Activated CD4-positive, alpha-beta T cell treated with anti-CD3 and anti-CD28 coated beads for 48 hours (primary cell): ENCODE results near the gene SDHA.
"Not testable (repeated sequence)": the region's sequence is repeated elsewhere in the genome, so short reads cannot be mapped to it uniquely, and the experiment has no call there.

Experiments used
- DNase-seq: peaks from one replicate; pipeline ENCODE4 v3.0.0-alpha.2; 2020

SDHA gene

DNA sequence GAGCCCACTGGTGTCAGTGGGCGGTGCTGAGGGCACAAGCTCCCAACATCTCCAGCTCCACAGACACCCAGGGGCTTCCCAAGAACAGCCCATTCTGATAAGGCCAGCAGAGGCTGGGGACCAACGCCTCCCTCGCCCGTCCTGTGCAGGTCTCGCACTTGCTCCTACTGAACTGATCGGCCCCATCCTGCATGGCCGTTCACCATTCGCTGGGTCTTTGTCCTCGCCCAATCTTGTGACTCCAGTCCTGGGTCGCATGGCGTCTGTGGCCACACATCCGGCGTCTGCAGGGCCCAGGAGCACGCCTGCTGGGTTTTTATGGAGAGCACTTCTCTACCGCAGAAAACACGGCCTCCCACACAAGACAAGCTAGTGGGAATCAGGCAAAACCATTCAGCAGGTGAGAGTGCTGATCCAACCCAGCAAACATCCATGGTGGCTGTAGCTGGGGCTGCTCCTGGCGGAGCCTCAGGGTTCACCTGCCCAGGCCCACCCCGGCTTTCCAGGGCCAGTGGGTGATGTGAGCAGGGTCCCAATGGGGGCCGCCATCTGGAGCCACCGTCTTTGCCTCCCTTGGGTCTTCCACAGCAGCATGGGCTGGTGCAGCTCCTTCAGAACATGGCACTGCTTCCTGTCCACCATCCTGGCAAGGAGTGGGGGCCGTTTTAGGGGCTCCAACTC, 19.5 kb upstream of the SDHA start:
- no peak for DNase-seq

DNA sequence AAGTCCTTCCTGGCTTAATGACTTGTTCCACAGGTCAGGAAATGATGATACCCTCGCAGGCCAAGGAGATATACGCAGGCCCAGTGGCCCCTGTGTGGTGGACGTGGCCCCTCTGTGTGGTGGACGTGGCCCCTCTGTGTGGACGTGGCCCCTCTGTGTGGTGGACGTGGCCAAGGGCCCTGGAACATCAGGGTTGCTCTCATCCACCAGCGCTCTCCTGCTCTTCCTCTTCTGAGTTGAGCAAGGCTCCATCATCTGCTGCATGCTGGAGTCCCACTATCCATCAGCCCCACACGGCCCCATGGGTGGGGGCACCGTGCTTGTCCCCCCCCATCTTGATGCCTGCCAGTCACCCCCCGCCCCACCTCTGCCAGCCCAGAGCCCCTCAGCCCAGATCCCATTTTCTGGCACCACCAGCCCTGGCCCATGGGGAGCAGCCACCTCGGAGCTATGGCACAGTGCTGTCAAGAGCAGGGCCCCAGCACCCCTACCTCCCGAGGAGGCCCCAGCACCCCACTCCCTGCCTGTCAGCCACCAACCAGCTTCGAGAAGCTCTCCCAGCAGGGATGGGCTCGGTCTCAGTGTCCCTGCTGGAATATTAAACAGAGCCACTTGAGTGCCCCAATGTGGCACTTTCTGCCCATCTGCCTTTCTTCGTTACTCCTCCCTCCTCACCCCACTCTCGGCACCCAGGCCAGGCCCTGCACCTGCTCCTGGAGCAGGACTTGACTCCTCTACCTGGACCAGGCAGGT, 18.7 kb upstream of the SDHA start:
- no peak for DNase-seq

DNA sequence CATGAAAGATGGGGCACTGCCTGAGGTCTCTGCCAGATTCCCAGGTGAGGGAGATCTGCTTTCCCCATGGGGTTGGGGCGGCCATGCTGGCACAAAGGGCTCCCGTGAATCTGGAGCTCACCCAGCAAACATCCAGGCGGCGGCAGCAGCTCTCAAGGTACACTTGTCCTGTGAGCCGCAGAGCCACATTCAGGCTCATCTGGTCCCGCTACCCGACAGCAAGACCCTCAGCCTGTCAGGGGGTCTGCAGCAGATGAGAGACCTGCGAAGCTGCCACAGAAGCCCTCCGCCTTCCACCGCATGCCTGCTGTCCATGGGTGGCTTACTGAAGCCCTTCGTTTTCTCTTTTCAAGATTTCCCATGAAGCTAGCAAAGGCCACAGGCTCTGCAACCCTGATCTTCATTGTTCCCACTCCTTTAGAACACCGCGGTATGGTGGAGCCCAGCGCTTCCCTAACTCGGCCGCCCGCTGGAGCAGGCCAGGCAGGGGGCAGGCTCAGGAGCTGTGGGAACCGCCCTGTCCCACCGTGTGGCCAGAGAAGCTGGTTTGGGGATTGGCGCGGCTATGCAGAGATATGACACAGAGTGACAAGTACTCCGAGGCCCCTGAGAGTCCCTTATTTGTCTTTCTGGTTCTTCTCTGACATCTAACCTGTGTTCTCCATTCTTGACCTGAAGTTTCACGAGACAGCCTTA, 18.0 kb upstream of the SDHA start:
- DNase-seq = no peak

DNA sequence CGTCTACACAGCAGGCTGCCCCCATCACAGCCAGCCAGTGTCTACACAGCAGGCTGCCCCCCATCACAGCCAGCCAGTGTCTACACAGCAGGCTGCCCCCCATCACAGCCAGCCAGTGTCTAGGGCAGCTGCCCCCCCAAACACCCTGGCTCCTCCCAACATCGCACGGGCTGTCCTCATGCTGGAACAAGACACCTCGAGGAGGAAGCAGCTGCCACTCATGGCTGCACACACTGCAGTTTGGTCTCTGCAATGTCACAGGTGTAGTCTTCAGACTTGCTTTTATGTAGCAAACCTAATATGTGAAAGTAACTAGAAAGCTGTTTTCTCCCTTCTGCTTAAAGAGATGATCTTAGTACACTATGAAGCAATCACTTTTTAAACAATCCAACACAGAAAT, 17.1 kb upstream of the SDHA start:
- DNase-seq = no peak

DNA sequence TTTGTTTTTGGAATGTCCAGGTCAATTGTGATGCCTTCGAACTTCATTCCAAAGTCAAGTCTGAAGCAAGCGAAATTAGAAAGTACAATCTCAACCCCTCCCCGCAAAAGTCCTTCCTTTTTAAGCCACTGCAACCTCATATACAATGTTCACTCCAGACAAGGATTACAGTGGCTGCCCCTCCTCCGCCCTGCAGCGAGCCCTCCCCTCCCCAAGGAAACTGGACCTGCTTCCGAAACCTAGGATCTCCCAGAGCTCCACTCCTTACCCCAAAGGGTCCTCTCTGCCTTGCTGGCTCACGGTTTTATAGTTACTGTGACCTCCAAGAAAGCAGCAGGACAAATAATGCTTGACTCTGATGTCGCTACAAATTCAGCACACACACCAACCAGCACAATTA, 16.4 kb upstream of the SDHA start:
- DNase-seq = no peak

DNA sequence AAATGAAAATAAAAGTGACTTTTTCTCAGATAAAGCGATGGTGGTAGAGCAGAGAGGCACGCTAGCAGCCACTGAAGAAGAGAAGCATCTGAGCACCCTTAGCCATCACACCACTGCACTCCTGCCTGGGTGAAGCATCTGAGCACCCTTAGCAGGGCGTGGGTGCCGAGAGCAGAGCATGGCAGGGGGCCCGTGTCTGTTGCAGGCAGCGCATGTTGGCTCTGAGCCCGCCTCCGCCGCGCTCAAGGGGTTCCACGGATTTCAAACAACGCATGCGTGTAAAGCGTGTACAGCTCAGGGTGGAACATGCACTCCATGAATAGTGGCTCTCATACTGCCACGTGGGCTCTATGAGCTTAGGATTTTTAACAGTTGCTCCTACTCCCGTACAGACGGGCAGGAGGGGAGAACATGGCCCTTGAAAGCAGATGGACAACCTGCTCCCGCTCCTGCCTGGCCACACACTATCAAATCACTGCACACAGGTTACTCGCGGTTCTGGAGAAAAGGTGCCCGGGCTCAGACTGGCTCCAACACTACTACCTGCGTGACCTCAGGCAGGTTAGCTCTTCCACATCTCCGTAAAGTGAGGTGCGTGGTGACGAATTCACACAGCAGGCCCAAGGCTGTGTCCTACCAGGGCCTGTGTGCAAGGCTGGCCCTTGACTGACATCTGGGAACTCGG, 14.7 kb upstream of the SDHA start:
- no peak for DNase-seq

DNA sequence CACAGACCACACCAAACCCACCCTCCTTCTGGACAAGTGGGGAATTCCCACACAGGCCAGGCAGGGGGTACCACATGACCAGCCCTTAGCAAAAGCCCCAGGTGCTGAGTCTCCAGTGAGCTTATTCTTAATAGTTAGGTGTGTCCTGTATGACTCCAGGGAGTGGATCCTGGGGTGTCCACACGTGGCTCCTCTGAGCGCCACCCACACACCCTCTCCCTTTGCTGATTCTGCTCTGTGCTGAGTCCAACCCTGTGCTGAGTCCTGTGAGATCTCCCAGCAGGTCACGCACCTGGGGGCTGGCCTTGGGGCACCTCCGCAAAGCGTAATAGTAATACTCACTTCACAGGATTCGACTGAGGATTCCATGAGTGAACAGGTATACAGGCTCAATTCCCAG, 14.1 kb upstream of the SDHA start:
- DNase-seq = no peak

DNA sequence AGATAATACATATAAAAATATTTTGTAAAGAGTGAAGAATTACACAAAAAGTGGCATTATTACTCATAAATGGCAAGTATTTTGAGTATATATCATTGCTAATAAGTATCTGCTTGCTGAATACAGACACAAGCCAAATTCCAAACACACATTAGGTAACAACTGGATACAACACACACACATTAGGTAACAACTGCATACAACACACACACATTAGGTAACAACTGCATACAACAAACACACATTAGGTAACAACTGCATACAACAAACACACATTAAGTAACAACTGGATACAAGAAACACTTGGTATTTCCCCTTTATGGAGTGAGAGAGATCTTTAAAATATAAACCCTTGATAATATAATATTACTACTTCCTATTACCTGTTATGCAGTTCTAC, 13.7 kb upstream of the SDHA start:
- no peak for DNase-seq

DNA sequence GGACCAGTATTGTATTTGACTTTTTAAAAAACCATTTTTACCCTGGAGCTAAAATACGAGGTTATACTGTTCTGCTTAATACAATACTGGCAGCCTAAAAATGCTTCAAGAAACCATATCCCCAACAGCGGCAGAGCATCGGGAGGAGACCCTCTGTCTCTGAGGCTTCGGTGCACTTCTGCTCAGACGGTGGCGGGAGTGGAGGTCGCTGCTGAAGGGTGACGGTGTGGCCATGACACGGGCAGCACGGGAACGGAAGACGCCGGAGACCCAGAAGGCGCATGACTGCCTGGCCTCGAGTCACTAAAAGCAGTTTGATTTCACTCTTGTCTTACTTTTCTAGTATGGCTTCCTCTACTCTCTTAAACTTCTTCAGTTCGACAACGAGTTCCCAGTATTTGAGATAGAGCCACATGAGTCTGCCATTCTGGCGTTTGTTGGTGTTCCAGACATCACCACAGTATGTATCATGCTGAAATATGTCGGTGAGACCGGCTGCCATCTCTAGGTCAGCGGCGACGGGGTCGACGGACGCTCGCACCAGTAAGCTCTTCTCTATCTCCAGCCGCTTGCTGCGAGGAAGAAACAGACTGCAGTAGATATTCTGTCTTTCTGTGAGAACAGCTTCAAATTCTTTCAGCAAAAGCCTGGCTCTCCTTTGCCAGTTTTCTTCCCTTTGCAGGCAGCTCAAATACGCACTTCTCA, 13.0 kb upstream of the SDHA start:
- no peak for DNase-seq

DNA sequence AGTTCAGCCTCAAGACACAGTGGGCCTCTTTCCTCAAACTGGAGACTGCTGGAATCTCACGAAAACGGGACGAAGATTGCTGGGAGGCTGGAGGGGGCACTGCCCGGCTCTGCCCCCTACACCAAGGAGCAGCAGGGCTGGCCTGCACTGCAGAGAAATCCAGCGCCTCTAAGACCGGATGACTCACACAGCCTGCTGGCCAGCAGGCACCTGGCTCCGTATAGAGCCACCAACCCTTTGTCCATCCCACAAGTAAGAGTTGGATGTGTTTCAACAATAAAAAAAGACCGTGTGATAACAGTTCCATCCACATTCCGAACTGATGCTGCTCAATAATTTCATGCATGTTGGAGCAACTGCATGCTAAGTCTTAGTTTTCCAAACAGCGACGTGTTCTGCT, 11.7 kb upstream of the SDHA start:
- DNase-seq = no peak

DNA sequence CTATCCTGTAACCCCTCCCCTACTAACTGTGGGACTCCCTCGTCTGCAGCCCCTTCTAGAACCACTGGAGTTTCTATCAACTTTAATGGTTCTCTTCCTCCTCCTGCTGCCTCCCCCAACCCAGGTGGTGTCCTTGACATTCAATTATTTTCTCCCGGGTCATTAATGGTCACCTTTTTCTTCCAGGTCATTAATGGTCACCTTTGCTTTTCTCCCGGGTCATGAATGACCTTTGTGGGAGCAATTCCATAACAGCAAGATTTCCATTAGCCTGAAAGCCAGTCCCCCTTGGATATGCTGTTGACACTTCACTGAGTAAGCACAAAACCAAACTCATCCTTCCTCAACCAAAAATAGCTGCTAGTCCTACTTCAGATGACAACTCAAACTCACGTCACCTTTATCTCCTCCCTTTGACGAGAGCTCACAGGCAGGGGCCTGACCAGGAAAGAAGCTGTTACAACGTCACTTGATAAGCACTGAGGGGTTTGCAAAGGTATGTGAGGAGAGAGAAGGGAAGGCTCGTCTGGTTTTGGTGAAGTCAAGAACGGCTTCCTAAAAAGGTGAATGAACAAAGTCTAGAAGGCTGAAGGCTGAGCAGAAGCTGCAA, 11.1 kb upstream of the SDHA start:
- no peak for DNase-seq

DNA sequence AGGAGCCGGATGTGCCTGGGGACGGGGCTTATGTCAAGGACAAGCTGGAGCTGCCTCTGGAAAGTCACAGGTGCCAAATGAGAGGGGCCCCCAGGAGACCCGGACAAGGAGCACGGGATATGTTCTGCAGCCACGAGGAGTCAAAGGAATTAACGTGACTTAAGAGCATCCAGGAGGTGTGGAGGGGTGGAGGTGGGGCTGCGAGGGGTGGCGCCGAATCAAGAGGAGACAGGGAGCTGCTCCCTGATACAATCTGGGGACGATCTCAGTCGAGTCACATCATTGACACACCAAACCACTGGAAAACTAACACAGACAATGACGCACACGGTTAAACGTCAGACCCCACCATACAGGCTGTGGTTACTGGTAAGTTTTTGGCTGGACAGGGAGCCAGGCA, 10.5 kb upstream of the SDHA start:
- DNase-seq = no peak

DNA sequence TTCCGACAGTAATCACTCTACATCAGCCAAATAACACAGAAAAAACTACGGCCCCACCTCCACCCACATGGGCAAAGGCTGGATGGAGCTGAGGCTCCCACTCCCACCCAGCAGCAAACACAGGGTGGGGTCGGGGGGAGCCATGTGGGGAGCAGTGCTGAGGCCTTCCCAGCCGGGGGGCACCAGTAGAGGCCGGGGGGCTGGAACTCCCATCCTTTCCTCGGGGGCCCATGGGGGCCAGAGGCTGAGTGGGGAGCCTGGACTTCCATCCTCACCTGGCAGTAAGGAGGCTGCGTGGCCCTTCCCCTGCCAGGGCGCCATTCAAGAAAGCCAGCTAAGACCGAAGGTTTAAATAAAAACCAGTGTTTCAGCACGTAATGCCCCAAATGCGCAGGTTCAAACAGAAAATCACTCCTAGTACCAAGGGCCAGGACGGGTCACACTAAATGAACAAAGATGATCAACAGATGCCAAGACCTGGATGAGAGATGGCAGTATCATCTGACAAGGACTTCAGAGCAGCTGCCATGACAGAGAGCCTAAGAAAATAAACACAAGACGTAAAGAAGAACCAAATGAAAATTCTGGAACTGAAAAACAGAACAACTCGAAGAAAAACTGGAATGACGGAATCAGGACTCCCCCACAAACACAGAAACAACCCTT, 9.5 kb upstream of the SDHA start:
- DNase-seq = no peak

DNA sequence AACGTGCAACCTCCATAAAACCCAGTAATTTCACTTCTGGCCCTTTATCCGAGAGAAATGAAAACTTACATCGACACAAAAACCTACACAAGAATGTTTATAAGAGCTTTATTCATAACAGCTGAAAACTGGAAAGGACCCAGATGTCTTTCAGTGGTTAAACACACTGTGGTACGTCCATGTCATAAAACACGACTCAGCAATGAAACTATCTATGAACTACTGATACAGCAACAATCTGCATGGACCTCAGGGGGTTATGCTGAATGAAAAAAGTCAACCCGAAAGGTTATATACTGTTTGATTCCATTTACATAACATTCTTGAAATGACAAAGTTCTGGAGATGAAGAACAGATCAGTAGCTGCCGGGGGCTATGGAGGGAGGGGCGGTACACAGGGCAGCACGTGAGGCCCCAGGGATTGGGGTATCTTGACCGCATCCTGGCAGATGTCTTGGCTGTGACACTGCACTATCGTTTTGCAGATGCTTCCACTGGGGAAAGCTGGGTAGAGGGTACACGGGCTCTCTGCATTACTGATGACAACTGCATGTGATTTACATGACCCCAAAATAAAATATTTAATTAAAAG, 4.2 kb upstream of the SDHA start:
- no peak for DNase-seq

DNA sequence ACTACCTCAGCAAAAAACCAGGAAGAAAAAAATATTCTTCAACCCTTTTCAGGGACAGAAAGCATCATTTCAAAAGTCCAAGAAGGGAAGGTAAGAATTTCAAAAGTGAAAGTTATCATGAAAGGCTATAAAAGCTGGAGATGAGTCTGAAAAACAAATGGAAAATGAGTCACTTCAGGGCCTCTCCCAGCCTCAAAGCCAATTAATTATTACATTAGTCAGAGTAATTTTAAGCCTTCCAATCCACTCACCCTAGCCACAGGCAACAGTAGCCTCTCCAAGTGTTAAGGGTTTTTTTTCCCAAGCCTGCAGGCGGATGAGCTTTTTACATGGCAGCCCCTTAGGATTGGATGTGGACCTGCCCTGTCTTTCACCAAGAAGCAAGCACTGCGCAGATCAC, 2.9 kb upstream of the SDHA start:
- not testable (repeated sequence) for DNase-seq

DNA sequence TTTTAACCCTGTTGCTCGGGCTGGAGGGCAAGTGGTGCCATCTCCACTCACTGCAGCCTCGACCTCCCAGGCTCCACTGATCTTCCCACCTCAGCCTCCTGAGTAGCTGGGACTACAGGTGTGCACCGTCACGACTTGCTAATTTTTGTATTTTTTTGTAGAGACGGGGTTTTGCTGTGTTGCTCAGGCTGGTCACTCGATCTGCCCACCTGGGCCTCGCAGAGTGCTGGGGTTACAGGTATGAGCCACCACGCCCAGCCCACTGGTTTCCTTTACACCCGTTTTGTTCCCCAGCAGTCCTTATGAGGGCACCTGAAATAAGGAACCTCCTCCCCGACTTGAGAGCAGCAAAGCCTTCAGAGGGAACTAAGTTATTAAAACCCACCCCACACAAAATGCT, 2.0 kb upstream of the SDHA start:
- DNase-seq = not testable (repeated sequence)

DNA sequence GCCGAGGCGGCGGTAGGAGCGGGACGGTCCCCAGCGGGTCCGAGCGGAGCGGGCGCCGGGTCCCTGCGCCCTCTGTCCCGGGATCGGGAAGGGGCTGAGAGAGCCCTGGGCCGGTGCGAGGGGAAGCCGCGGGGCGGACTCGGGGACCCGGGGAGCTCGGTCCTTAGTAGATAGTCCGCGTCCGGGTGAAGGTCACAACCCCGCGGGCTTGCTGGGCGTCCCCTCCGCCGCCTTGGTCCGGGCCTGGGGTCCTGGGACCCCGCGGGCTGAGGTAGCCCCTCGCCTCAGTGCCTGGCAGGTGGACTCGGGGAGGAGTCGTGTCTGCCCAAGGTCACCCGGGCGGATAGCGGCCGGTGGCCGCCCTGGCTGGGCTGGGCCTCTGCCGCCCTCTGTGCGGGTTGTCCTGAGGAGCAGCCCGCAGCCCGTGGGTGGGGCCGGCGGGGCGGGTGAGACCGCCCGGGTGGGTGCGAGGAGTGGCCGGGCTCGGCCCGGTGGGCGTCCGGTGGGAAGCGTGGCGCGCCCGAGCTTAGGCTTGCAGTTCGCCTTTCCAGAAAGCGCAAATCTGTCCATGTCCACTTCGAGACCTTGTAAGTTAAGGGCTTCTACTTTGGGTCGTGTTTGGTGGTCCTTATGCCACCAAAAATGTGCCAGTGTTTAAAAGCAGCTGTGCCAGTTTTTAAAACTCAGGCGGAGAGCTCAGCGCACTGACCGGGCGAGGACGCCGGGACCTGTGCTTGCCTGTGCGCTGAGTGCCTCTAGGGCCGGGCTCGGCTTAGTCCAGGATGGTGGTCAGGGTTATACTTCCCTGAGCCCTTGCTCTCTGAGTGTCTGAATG, 554 bp downstream of the SDHA start:
- DNase-seq = peak; percentile 37

DNA sequence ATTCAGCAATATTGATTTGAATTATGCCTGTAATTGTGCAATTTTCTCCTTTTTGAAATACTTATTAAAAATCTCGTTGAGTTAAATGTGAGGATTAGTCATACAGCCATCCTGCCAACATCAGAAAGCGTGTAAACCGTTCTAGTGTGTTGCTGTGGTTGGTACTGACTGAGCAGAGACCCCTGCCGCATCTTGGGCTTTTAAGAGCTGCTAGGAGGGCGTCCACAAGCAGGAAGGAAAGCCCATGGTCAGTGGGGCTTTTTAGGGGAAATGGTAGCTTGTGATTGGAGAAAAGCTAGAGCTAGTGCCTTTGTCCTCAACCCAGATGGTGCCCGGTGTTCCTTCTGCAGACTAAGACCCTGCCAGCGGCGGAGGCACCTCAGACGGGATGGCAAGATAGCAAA, 1.3 kb downstream of the SDHA start:
- DNase-seq = peak; percentile 17

DNA sequence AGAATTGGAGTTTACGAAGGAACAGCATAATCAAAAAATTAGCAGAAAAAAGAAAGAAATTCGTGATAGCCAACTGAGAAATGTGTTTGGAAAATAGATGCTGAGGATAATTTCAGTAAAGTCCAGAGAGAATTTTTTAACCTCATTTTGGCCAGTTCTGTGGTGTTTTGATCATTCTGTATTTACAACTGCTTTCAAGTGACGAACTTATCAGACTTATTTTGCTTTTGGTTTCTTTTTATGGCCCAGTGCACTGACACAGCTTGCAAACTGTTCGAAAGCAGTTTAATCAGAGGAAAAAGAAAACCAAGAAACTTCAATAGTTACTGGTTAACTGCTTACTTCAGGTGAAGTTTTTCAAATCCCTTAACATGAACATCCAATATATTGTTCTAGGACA, 1.9 kb downstream of the SDHA start:
- no peak for DNase-seq

DNA sequence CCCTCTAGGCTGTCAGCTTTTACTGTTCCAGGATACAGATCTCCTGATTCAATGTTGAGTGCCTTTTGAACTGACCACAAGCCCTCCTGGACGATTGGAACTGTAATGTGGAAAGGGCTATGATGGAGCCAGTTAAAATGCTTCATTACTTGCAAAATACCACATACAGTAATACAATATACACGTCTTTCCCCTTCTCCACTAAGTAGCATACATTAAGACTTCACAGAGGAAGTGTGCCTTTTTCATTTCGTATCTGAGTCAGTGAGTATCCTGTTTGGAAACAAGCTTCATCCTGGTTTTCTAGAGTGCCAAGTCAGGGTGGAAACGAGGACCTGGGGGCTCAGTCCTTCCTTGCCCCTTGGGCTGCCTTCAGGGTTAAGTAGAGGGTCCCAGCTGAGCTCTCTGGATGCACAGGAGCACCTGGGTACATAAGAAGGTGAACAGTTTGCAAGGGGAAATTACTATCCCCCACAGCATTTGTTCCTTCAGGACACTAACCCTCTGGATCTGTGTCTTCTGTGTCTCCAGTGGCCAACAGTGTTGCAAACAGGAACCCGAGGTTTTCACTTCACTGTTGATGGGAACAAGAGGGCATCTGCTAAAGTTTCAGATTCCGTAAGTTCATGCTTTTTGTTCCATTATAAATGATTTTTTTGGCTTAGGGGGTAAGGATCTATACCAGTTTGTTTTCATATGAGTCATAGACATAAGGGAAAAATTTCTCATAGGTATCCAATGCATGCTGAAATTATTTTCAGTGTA, 5.0 kb downstream of the SDHA start:
- DNase-seq = not testable (repeated sequence)
